Measurements from ENCODE around the gene ZNF512. TPM values are rescaled to one million over a fixed set of nuclear protein-coding genes. Genes with fewer than 3 reads are reported as not detected.
"Not testable (repeated sequence)": the region's sequence is repeated elsewhere in the genome, so short reads cannot be mapped to it uniquely, and the experiment has no call there.

ZNF512 gene
- total and polyA plus RNA-seq, 9 donors = 28.8 to 79.7 (median 53.4) TPM

GRCh38 chr2:27552941-27553340 lies 29.9 kb upstream of the ZNF512 start:
- no peaks in the 10 kb centered on the region for H3K4me1 ChIP-seq (ENCODE audit: insufficient read depth)
- no peaks in the 10 kb centered on the region for H3K27me3 ChIP-seq
- H3K4me3 ChIP-seq = no peak overlapping the region
- no peaks in the 10 kb centered on the region for H3K36me3 ChIP-seq
- WGBS, 3 donors = 81 to 85% (median 83%) methylated on average over 2 of the region's 2 CpGs
- no peaks in the 10 kb centered on the region for H3K9me3 ChIP-seq
- intact Hi-C loops (cut with DNase I) = no loop called here
- no peak for TF ChIP-seq POLR2A (IDR thresholded peaks at IDR 0.05)
- TF ChIP-seq EP300 (IDR thresholded peaks at IDR 0.05) = no peak
- TF ChIP-seq CTCF (IDR thresholded peaks at IDR 0.05) = no peak
- H3K27ac ChIP-seq = no peak overlapping the region
- no peak for DNase-seq

DNA sequence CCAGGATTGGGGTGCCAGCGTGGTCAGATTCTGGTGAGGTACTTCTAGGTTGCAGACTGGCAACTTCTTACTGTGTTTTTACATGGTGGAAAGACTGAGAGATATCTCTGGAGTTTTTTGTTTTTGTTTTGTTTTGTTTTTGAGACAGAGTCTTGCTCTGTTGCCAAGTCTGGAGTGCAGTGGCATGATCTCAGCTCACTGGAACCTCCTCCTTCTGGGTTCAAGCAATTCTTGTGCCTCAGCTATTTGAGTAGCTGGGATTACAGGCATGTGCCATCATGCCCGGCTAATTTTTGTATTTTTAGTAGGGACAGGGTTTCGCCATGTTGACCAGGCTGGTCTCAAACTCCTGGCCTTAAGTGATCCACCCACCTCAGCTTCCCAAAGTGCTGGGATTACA lies 28.4 kb upstream of the ZNF512 start:
- H3K27me3 ChIP-seq; H3K9me3 ChIP-seq; intact Hi-C loops (cut with DNase I); H3K36me3 ChIP-seq; H3K4me1 ChIP-seq (ENCODE audit: insufficient read depth); H3K4me3 ChIP-seq; H3K27ac ChIP-seq; DNase-seq: not testable (repeated sequence)
- WGBS, 3 donors = 78 to 79% (median 78%) methylated on average over 3 of the region's 3 CpGs

DNA sequence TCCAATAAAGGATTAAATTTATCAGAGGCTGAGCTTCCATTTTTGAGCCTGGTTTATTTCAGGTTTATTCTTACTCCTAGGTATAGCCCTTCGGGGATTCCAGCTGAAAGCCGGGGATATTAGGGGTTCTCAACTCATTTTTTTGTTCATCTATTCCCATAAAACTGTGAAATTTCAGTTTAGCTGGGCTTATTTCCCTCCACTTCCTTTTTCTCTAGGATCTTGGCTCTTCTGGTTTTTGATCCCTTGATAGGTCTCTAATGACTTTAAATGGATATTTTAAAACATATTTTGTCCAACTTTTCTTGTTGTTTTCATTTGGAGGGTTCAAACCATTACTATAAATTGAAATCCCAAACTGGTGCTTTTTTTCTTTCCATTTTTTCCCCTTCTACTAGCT lies 23.6 kb upstream of the ZNF512 start:
- Histone ChIP-seq H3K4me1 (ENCODE audit: insufficient read depth) (no peaks in the 10 kb centered on the region), H3K9me3 (no peaks in the 10 kb centered on the region), H3K36me3 (no peaks in the 10 kb centered on the region), H3K4me3 (no peak overlapping the region), H3K27ac (no peak overlapping the region), H3K27me3 (no peaks in the 10 kb centered on the region)
- intact Hi-C loops (cut with DNase I) = no loop called here
- TF ChIP-seq EP300 (IDR thresholded peaks at IDR 0.05) = no peak
- TF ChIP-seq CTCF (IDR thresholded peaks at IDR 0.05) = no peak
- TF ChIP-seq POLR2A (IDR thresholded peaks at IDR 0.05) = no peak
- no peak for DNase-seq
- WGBS, 3 donors = 83 to 86% (median 85%) methylated on average over 2 of the region's 2 CpGs

DNA sequence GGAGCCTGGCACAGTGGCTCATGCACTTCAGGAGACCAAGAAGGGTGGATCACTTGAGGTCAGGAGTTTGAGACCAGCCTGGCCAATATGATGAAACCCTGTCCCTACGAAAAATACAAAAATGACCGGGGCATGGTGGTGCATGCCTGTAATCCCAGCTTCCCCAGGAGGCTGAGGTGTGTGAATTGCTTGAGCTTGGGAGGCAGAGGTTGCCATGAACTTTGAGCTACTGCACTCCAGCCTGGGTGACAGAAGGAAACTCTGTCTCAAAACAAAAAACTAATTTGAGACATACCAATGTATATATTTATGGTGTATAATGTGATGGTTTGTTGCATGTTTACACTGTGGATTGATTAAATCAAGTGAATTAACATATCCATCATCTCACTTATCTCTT lies 21.8 kb upstream of the ZNF512 start:
- TF ChIP-seq EP300 (IDR thresholded peaks at IDR 0.05) = no peak
- TF ChIP-seq CTCF (IDR thresholded peaks at IDR 0.05) = no peak
- TF ChIP-seq POLR2A (IDR thresholded peaks at IDR 0.05) = no peak
- 56 to 81% (median 69%) methylated on average over 2 of the region's 2 CpGs for WGBS, 3 donors

GRCh38 chr2:27566628-27567027 lies 16.2 kb upstream of the ZNF512 start:
- no peaks in the 10 kb centered on the region for H3K27me3 ChIP-seq
- H3K27ac ChIP-seq = no peak overlapping the region
- H3K36me3 ChIP-seq = no peaks in the 10 kb centered on the region
- H3K4me3 ChIP-seq = no peak overlapping the region
- WGBS, 3 donors = 64 to 66% (median 65%) methylated on average over 2 of the region's 2 CpGs
- intact Hi-C loops (cut with DNase I) = no loop called here
- no peaks in the 10 kb centered on the region for H3K9me3 ChIP-seq
- no peaks in the 10 kb centered on the region for H3K4me1 ChIP-seq (ENCODE audit: insufficient read depth)
- TF ChIP-seq POLR2A (IDR thresholded peaks at IDR 0.05) = no peak
- DNase-seq = no peak

More for the DNA sequence above, 21.8 kb upstream of the ZNF512 start:
- H3K9me3 ChIP-seq = no peaks in the 10 kb centered on the region
- no peak for DNase-seq
- H3K36me3 ChIP-seq = no peaks in the 10 kb centered on the region
- intact Hi-C loops (cut with DNase I) = no loop called here
- no peaks in the 10 kb centered on the region for H3K4me1 ChIP-seq (ENCODE audit: insufficient read depth)
- H3K4me3 ChIP-seq = no peak overlapping the region
- no peaks in the 10 kb centered on the region for H3K27me3 ChIP-seq
- H3K27ac ChIP-seq = no peak overlapping the region

GRCh38 chr2:27569398-27569797 lies 13.4 kb upstream of the ZNF512 start:
- intact Hi-C loops (cut with DNase I) = no loop called here
- no peak for DNase-seq

More at GRCh38 chr2:27569398-27569797, 13.4 kb upstream of the ZNF512 start:
- Histone ChIP-seq H3K4me1 (ENCODE audit: insufficient read depth) (no peaks in the 10 kb centered on the region), H3K36me3 (no peaks in the 10 kb centered on the region), H3K9me3 (no peaks in the 10 kb centered on the region), H3K4me3 (no peak overlapping the region), H3K27ac (no peak overlapping the region), H3K27me3 (no peaks in the 10 kb centered on the region)
- no peak for TF ChIP-seq POLR2A (IDR thresholded peaks at IDR 0.05)
- no peak for TF ChIP-seq CTCF (IDR thresholded peaks at IDR 0.05)
- TF ChIP-seq EP300 (IDR thresholded peaks at IDR 0.05) = no peak
- WGBS, 3 donors = 52 to 60% (median 57%) methylated on average over 2 of the region's 2 CpGs
